Stomach (tissue), 4 donors: ENCODE results near the gene KIF20A.
"Not testable (repeated sequence)": the region's sequence is repeated elsewhere in the genome, so short reads cannot be mapped to it uniquely, and the experiment has no call there.

Experiments
- CTCF ChIP-seq, 7 experiments: fragments of 450-650 bp in 4 of 7; fragments of 200-600 bp in 3 of 7; sonication (generic) in 3 of 7; IDR thresholded peaks; one replicate each; pipeline ENCODE4 v1.5.1; 2016 to 2019; ENCODE audit warnings: antibody characterized with exemption in 7 of 7, control low read depth in 2 of 7, mild to moderate bottlenecking in 1 of 7
- POLR2A ChIP-seq, 4 donors: fragments of 450-650 bp; IDR thresholded peaks; one replicate each; pipeline ENCODE4 v1.6.1; 2016; ENCODE audit warnings: antibody characterized with exemption in 4 of 4, control low read depth in 2 of 4, mild to moderate bottlenecking in 1 of 4, moderate library complexity in 1 of 4

- TF ChIP-seq CTCF, POLR2A (IDR thresholded peaks at IDR 0.05): not testable (repeated sequence)
Observed at GRCh38 chr5:138155977-138156376, 22.9 kb upstream of the KIF20A start.
